ENCODE data around the gene MBOAT7. TPM values are rescaled to one million over a fixed set of nuclear protein-coding genes. Genes with fewer than 3 reads are reported as not detected.

Gene MBOAT7
- total RNA-seq, 2 experiments from 2014 or later: 53.8 to 55.4 TPM

DNA sequence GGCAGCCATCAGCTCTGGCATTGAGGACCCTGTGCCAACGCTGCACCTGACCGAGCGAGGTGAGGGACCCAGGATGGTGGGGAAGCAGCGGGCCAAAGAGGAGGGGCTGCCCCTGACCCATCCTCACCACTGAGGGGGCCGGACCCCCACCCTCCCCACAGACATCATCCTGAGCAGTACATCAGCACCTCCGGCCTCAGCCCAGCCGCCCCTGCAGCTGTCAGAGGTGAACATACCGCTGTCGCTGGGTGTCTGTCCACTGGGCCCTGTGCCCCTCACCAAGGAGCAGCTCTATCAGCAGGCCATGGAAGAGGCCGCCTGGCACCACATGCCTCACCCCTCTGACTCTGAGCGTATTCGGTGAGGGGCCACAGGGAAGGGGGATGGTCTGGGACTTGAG, 37.1 kb downstream of the MBOAT7 start:
- Mint-ChIP-seq H3K4me3 (no peak overlapping the region), H3K4me1 (ENCODE audit: low read depth) (peaks cover 25% of the 10 kb centered on the region), H3K36me3 (ENCODE audit: low read depth) (peaks cover 48% of the 10 kb centered on the region), H3K9me3 (no peaks in the 10 kb centered on the region), H3K27me3 (no peaks in the 10 kb centered on the region), H3K27ac (no peak overlapping the region)
- TF ChIP-seq, protein P1, sequence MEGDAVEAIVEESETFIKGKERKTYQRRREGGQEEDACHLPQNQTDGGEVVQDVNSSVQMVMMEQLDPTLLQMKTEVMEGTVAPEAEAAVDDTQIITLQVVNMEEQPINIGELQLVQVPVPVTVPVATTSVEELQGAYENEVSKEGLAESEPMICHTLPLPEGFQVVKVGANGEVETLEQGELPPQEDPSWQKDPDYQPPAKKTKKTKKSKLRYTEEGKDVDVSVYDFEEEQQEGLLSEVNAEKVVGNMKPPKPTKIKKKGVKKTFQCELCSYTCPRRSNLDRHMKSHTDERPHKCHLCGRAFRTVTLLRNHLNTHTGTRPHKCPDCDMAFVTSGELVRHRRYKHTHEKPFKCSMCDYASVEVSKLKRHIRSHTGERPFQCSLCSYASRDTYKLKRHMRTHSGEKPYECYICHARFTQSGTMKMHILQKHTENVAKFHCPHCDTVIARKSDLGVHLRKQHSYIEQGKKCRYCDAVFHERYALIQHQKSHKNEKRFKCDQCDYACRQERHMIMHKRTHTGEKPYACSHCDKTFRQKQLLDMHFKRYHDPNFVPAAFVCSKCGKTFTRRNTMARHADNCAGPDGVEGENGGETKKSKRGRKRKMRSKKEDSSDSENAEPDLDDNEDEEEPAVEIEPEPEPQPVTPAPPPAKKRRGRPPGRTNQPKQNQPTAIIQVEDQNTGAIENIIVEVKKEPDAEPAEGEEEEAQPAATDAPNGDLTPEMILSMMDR (IDR thresholded peaks at IDR 0.05): no peak
- no peak for DNase-seq
- no peak for ATAC-seq
- intact Hi-C loops (cut with micrococcal nuclease): no loop called here
- CTCF ChIA-PET: no interaction called here
- POLR2A ChIA-PET: interaction anchor here (0.9 to 2.7 kb wide), 3 partner anchors 9 to 14 kb away, joined by 3 to 10 read pairs (median 5); no protein-coding TSS in a partner anchor

DNA sequence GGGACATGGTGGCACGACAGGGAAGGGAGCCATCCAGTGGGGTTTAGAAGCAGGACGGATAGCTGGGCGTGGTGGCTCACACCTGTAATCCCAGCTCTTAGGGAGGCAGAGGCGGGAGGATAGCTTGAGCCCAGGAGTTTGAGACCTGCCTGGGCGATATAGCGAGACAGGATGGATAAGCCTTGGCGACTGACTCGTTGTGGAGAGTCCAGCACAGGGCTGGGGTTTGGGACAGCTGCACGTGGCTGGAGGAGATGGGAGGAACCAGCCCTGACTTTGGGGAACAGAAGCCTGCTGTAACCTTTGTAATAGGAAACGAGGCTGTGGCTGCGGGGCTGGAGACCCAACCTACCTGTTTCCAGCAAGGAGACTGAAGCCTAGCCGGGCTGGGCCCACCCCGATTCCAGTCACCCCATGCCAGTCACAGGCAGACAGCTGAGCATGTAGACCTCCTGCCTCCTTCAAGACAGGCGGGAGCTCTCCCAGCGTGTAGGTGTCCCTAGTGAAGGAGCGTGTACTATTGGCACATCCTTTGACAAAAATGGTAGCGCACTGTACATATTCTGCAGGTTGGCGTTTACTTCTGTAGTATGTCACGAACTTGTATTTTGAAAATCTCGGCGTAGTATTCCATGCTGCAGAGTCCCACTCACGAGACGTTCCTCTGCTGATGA, 37.9 kb downstream of the MBOAT7 start:
- Mint-ChIP-seq H3K27me3 (no peaks in the 10 kb centered on the region), H3K9me3 (no peaks in the 10 kb centered on the region), H3K27ac (no peak overlapping the region), H3K4me1 (ENCODE audit: low read depth) (peaks cover 22% of the 10 kb centered on the region), H3K4me3 (no peak overlapping the region), H3K36me3 (ENCODE audit: low read depth) (peaks cover 56% of the 10 kb centered on the region)
- DNase-seq: no peak
- no peak for ATAC-seq
- intact Hi-C loops (cut with micrococcal nuclease): no loop called here
- ChIA-PET CTCF (interaction anchor here (1.5 kb wide), 1 partner anchor 114 kb away, joined by 3 read pairs; no protein-coding TSS in a partner anchor), POLR2A (interaction anchor here (0.6 to 2.7 kb wide), 5 partner anchors 7 to 53 kb away, joined by 3 to 10 read pairs (median 3); no protein-coding TSS in a partner anchor)
- TF ChIP-seq, protein P1 (IDR thresholded peaks at IDR 0.05): no peak

DNA sequence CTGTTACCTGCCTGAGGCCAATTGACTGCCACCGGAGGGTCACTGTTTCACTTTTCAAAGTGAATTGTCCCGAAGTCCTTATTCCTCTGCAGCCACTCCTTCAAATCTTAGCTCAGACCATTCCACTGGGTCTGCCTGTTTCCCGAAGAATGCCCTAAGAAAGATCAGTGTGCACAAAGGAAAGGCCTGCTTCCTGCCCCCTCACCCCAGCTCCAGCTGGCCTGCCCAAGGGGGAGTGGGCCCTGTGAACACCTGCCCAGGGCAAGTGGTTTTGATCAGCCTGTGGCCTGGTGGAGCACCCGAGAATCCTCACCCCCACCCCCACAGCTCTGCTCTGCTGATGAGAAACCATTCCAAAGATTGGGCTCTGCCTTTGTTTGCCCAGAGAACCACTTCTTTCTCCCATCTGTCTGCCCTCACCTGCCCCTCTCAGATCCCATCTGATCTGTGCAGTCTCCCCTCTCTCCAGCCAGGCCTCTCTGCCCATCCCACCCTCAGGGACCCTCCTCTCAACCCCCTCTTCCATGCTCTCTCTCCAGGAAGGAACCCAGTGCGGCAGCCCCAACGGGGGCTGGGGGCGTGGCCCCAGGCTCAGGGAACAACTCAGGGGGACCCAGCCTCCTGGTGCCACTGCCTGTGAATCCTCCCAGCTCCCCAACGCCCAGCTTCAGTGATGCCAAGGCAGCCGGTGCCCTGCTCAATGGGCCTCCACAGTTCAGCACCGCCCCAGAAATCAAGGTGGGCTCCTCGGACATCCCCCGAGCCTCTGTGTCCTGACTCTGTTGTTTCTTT, 40.2 kb downstream of the MBOAT7 start:
- DNase-seq: no peak
- TF ChIP-seq, protein P1 (IDR thresholded peaks at IDR 0.05): no peak
- no peak overlapping the region for H3K27ac Mint-ChIP-seq
- CTCF ChIA-PET: interaction anchor here (1.2 kb wide), 1 partner anchor 12 kb away, joined by 3 read pairs; the partner anchor contains the start of gene CNOT3
- no peak for ATAC-seq
- intact Hi-C loops (cut with micrococcal nuclease): no loop called here
- peaks cover 57% of the 10 kb centered on the region for H3K36me3 Mint-ChIP-seq (ENCODE audit: low read depth)
- H3K9me3 Mint-ChIP-seq: no peaks in the 10 kb centered on the region
- no peak overlapping the region for H3K4me3 Mint-ChIP-seq
- no peaks in the 10 kb centered on the region for H3K27me3 Mint-ChIP-seq
- POLR2A ChIA-PET: interaction anchor here (1.0 to 1.7 kb wide), 3 partner anchors 9 to 40 kb away, joined by 3 to 5 read pairs (median 4); partner anchors contain the start of genes CNOT3 and MBOAT7
- peaks cover 10% of the 10 kb centered on the region for H3K4me1 Mint-ChIP-seq (ENCODE audit: low read depth)

DNA sequence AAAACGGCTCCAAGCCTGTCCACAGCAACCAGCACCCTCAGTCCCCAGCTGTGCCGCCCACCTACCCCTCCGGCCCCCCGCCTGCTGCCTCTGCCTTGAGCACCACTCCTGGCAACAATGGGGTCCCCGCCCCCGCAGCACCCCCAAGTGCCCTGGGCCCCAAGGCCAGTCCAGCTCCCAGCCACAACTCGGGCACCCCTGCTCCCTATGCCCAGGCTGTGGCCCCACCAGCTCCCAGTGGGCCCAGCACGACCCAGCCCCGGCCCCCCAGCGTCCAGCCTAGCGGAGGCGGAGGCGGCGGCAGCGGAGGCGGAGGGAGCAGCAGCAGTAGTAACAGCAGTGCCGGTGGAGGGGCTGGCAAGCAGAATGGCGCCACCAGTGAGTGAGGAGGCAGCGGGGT, 41.2 kb downstream of the MBOAT7 start:
- TF ChIP-seq, protein P1 (IDR thresholded peaks at IDR 0.05): no peak
- Mint-ChIP-seq H3K9me3 (no peaks in the 10 kb centered on the region), H3K27me3 (no peaks in the 10 kb centered on the region), H3K27ac (no peak overlapping the region), H3K36me3 (ENCODE audit: low read depth) (peaks cover 51% of the 10 kb centered on the region), H3K4me3 (no peak overlapping the region), H3K4me1 (ENCODE audit: low read depth) (no peaks in the 10 kb centered on the region)
- ATAC-seq: no peak
- no peak for DNase-seq
- intact Hi-C loops (cut with micrococcal nuclease): no loop called here
- CTCF ChIA-PET: no interaction called here
- POLR2A ChIA-PET: interaction anchor here (0.9 to 1.7 kb wide), 4 partner anchors 8 to 53 kb away, joined by 3 to 4 read pairs (median 3); partner anchors contain the start of genes CNOT3, PRPF31, RPS9 and TFPT

Data from activated CD8-positive, alpha-beta T cell treated with anti-CD3 and anti-CD28 coated beads for 36 hours (primary cell).